Liver (tissue), 3 donors: ENCODE results near the gene DIAPH3.
A peak's percentile ranks its signal among the peaks of the same experiment; 100 is the strongest.

ENCODE experiments used
- ATF3 ChIP-seq: IDR thresholded peaks from 2 replicates; pipeline ENCODE4 v1.6.1; 2016; ENCODE audit warnings: antibody characterized with exemption
- CTCF ChIP-seq: fragments of 150-350 bp; IDR thresholded peaks from 2 replicates; pipeline ENCODE4 v1.5.1; 2017; ENCODE audit warnings: improper control_type of control experiment, low read depth, low read length; ENCODE audit not compliant: missing input control
- FOXA2 ChIP-seq: IDR thresholded peaks from 2 replicates; pipeline ENCODE4 v1.6.1; 2016; ENCODE audit warnings: antibody characterized with exemption
- GABPA ChIP-seq, 2 donors: IDR thresholded peaks in 1 of 2; conservative IDR thresholded peaks in 1 of 2; 2 replicates each; pipeline ENCODE4 v1.6.1; 2016; ENCODE audit warnings: antibody characterized with exemption in 2 of 2, mild to moderate bottlenecking in 1 of 2, moderate library complexity in 1 of 2
- HNF4G ChIP-seq: IDR thresholded peaks from 2 replicates; pipeline ENCODE4 v1.6.1; 2016; ENCODE audit warnings: antibody characterized with exemption
- JUND ChIP-seq, 2 donors: IDR thresholded peaks; 2 replicates each; pipeline ENCODE4 v1.6.1; 2016; ENCODE audit warnings: antibody characterized with exemption in 2 of 2
- MAX ChIP-seq: IDR thresholded peaks from 2 replicates; pipeline ENCODE4 v1.6.1; 2016; ENCODE audit warnings: antibody characterized with exemption
- RAD21 ChIP-seq, 2 donors: IDR thresholded peaks; 2 replicates each; pipeline ENCODE4 v1.6.1; 2016; ENCODE audit warnings: antibody characterized with exemption in 2 of 2, mild to moderate bottlenecking in 2 of 2
- REST ChIP-seq: IDR thresholded peaks from 2 replicates; pipeline ENCODE4 v1.6.1; 2016; ENCODE audit warnings: antibody characterized with exemption, mild to moderate bottlenecking
- SP1 ChIP-seq: IDR thresholded peaks from 2 replicates; pipeline ENCODE4 v1.6.1; 2018; ENCODE audit warnings: antibody characterized with exemption, mild to moderate bottlenecking
- YY1 ChIP-seq: IDR thresholded peaks from 2 replicates; pipeline ENCODE4 v1.6.1; 2016; ENCODE audit warnings: antibody characterized with exemption, mild to moderate bottlenecking
- ZBTB33 ChIP-seq: IDR thresholded peaks from 2 replicates; pipeline ENCODE4 v1.6.1; 2016; ENCODE audit warnings: antibody characterized with exemption
- donor health status: healthy.
- donor health status: healthy.

GRCh38 chr13:59666504-59666903 lies 497.2 kb downstream of the DIAPH3 start:
- TF ChIP-seq CTCF (no peak), YY1 (no peak), GABPA (IDR thresholded peaks at IDR 0.05 in 1 of 2, conservative IDR thresholded peaks at IDR 0.05 in 1 of 2) (no peak), MAX (no peak), ZBTB33 (no peak), REST (no peak), JUND (IDR thresholded peaks at IDR 0.05) (no peak), FOXA2 (no peak), ATF3 (no peak), RAD21 (IDR thresholded peaks at IDR 0.05) (peak in 1 of 2 donors; percentile 11), HNF4G (no peak), SP1 (no peak)
